Mesendoderm (in vitro differentiated cells): ENCODE measurements around the gene SCFD2.

ENCODE experiments used
- DNase-seq: peaks from one replicate; pipeline ENCODE4 v3.0.0; 2013
- H2AK5ac ChIP-seq: 2 replicates; pipeline ENCODE4 v1.6.1; 2013; ENCODE audit warnings: low read length, inconsistent platforms
- H2BK120ac ChIP-seq: 2 replicates; pipeline ENCODE4 v1.6.1; 2013; ENCODE audit warnings: low read depth, mild to moderate bottlenecking, low read length, moderate library complexity, mixed read lengths
- H2BK15ac ChIP-seq: replicated peaks from 2 replicates; pipeline ENCODE4 v1.6.1; 2013; ENCODE audit warnings: low read depth, mild to moderate bottlenecking, moderate library complexity
- H2BK5ac ChIP-seq: 2 replicates; pipeline ENCODE4 v1.6.1; 2013; ENCODE audit warnings: low read length, inconsistent platforms
- H3K18ac ChIP-seq: 2 replicates; pipeline ENCODE4 v1.6.1; 2013; ENCODE audit warnings: mild to moderate bottlenecking, low read length, mixed read lengths
- H3K23ac ChIP-seq: one replicate; pipeline ENCODE4 v1.6.1; 2013; ENCODE audit warnings: low read length
- H3K27ac ChIP-seq: 2 replicates; pipeline ENCODE4 v1.5.1; 2013; ENCODE audit warnings: low read depth, mild to moderate bottlenecking, inconsistent platforms, low read length, moderate library complexity
- H3K27me3 ChIP-seq: 2 replicates; pipeline ENCODE4 v1.6.1; 2013; ENCODE audit warnings: low read length, control low read depth, mild to moderate bottlenecking, inconsistent platforms; ENCODE audit not compliant: insufficient read depth, poor library complexity
- H3K36me3 ChIP-seq: 2 replicates; pipeline ENCODE4 v1.6.1; 2013; ENCODE audit warnings: low read length, inconsistent platforms; ENCODE audit not compliant: control insufficient read depth, insufficient read depth
- H3K4ac ChIP-seq: one replicate; pipeline ENCODE4 v1.6.1; 2013; ENCODE audit warnings: low read depth, mild to moderate bottlenecking, low read length, moderate library complexity
- H3K4me1 ChIP-seq: 2 replicates; pipeline ENCODE4 v1.6.1; 2013; ENCODE audit warnings: low read depth, low read length, inconsistent platforms; ENCODE audit not compliant: control insufficient read depth
- H3K4me2 ChIP-seq: 2 replicates; pipeline ENCODE4 v1.6.1; 2013; ENCODE audit warnings: low read length
- H3K4me3 ChIP-seq: 2 replicates; pipeline ENCODE4 v1.5.1; 2013; ENCODE audit warnings: mild to moderate bottlenecking, low read length
- H3K56ac ChIP-seq: one replicate; pipeline ENCODE4 v1.6.1; 2013; ENCODE audit warnings: low read length
- H3K79me1 ChIP-seq: 2 replicates; pipeline ENCODE4 v1.6.1; 2013; ENCODE audit warnings: low read length, inconsistent platforms
- H3K79me2 ChIP-seq: 2 replicates; pipeline ENCODE4 v1.6.1; 2013; ENCODE audit warnings: mild to moderate bottlenecking, low read length; ENCODE audit not compliant: control insufficient read depth, insufficient read depth
- H3K9ac ChIP-seq: 2 replicates; pipeline ENCODE4 v1.6.1; 2013; ENCODE audit warnings: low read length, inconsistent platforms
- H4K5ac ChIP-seq: one replicate; pipeline ENCODE4 v1.6.1; 2013; ENCODE audit warnings: low read length
- H4K8ac ChIP-seq: one replicate; pipeline ENCODE4 v1.6.1; 2013; ENCODE audit warnings: low read depth, mild to moderate bottlenecking, control low read depth, low read length, moderate library complexity
- WGBS: extraction: QIAGEN DNeasy Blood & Tissue Kit; methylation state at CpG from one replicate; pipeline ENCODE4 v1.1.7; 2013; ENCODE audit warnings: low lambda C conversion rate, missing lambda C conversion rate; ENCODE audit not compliant: insufficient coverage; ENCODE audit errors: extremely low coverage; 5-methylcytosine and 5-hydroxymethylcytosine counted together

SCFD2 gene

DNA sequence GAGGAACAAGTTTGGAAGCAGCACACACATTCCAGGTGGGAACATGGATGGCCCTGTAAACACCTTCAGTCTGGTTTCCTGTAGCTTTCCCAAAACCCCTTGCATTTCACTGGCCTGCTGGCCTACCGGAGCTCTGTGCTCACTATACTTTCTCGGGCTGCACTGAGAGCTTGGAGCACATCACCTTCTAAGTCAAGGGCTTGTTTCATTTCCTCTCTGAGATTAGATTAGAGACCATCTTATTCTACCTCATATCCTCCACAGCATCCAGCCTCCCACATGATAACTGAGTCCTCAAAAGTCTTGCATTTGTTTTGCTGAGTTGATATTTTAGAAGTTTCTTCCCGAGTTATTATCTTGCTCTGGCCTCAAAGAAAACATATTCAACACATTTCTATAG lies 356.0 kb downstream of the SCFD2 start:
- Histone ChIP-seq H3K27ac (no peak overlapping the region), H4K8ac (no peak overlapping the region), H3K9ac (no peak overlapping the region), H3K4me3 (no peak overlapping the region), H3K36me3 (no peaks in the 10 kb centered on the region), H2BK120ac (no peak overlapping the region), H3K23ac (no peak overlapping the region), H3K4ac (no peak overlapping the region), H3K18ac (no peak overlapping the region), H3K27me3 (no peaks in the 10 kb centered on the region), H3K79me2 (no peaks in the 10 kb centered on the region), H2BK15ac (no peak overlapping the region), H3K56ac (no peak overlapping the region), H2AK5ac (no peak overlapping the region), H3K4me1 (no peaks in the 10 kb centered on the region), H3K79me1 (no peaks in the 10 kb centered on the region), H4K5ac (no peak overlapping the region), H3K4me2 (no peak overlapping the region), H2BK5ac (no peak overlapping the region)
- DNase-seq, result no peak
- no CpG with 5 or more reads among the region's 3 CpGs for WGBS

GRCh38 chr4:53007024-53007423 lies 358.8 kb downstream of the SCFD2 start:
- no peak overlapping the region for H2AK5ac ChIP-seq
- WGBS, result no CpG with 5 or more reads among the region's 4 CpGs
- no peaks in the 10 kb centered on the region for H3K79me1 ChIP-seq
- no peaks in the 10 kb centered on the region for H3K4me1 ChIP-seq
- H3K18ac ChIP-seq, result no peak overlapping the region
- H3K36me3 ChIP-seq, result no peaks in the 10 kb centered on the region
- DNase-seq, result no peak
- H2BK120ac ChIP-seq, result no peak overlapping the region
- H3K27me3 ChIP-seq, result no peaks in the 10 kb centered on the region
- H2BK15ac ChIP-seq, result no peak overlapping the region
- H3K79me2 ChIP-seq, result no peaks in the 10 kb centered on the region
- H3K4ac ChIP-seq, result no peak overlapping the region
- no peak overlapping the region for H3K9ac ChIP-seq
- no peak overlapping the region for H3K23ac ChIP-seq
- no peak overlapping the region for H4K5ac ChIP-seq
- H4K8ac ChIP-seq, result no peak overlapping the region
- H3K27ac ChIP-seq, result no peak overlapping the region
- H3K56ac ChIP-seq, result no peak overlapping the region
- no peak overlapping the region for H3K4me2 ChIP-seq
- no peak overlapping the region for H3K4me3 ChIP-seq
- no peak overlapping the region for H2BK5ac ChIP-seq

DNA sequence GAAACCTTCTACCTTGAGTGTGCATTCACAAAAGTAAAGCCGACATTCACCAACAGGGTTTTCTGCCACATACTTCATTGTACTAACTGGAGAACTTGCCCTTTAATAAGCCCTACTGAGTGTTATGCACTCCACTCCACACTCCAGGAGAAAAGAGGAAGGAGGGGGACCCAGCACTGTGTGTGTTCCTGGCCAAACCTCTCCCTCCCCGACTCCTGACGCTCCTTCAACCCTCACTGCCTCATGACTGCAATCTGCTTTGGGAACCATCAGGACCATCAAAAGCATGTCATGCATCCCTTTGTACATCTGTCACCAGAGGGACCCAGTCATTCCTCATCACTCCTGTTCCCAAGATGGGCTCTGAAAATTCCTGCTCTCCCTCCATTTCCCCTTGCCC lies 360.1 kb downstream of the SCFD2 start:
- Histone ChIP-seq H3K4me2 (no peak overlapping the region), H3K18ac (no peak overlapping the region), H3K4ac (no peak overlapping the region), H3K27me3 (no peaks in the 10 kb centered on the region), H3K4me3 (no peak overlapping the region), H3K79me2 (no peaks in the 10 kb centered on the region), H3K9ac (no peak overlapping the region), H3K4me1 (no peaks in the 10 kb centered on the region), H3K27ac (no peak overlapping the region), H3K23ac (no peak overlapping the region), H3K56ac (no peak overlapping the region), H4K8ac (peak overlapping the region; percentile 2), H4K5ac (no peak overlapping the region), H2BK120ac (no peak overlapping the region), H3K36me3 (no peaks in the 10 kb centered on the region), H2BK15ac (no peak overlapping the region), H2BK5ac (no peak overlapping the region), H3K79me1 (no peaks in the 10 kb centered on the region), H2AK5ac (no peak overlapping the region)
- WGBS, result no CpG with 5 or more reads among the region's 3 CpGs
- DNase-seq, result no peak

DNA sequence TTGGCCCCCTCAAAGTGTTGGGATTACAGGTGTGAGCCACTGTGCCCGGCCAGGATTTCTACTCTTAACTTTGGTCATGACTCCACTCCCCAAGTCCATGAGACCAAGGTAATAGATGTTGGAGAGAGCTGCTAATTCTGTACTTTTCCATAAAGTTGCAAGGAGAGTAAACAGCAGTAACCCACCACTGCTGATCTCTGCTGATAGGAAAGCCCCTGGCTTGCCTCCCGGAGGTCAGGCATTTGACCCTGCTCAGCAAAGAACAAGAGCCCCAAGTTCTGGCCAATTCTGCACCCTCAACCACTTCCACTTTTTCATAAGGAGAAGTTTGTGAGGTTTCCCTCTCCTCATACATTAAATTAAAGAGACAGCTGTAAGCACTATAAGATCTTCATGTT lies 360.7 kb downstream of the SCFD2 start:
- DNase-seq, result no peak
- Histone ChIP-seq H3K4me3 (no peak overlapping the region), H3K4me1 (no peaks in the 10 kb centered on the region), H2BK5ac (no peak overlapping the region), H2BK15ac (no peak overlapping the region), H4K8ac (no peak overlapping the region), H3K79me2 (no peaks in the 10 kb centered on the region), H3K56ac (no peak overlapping the region), H3K79me1 (no peaks in the 10 kb centered on the region), H3K27me3 (no peaks in the 10 kb centered on the region), H3K23ac (no peak overlapping the region), H4K5ac (no peak overlapping the region), H3K27ac (no peak overlapping the region), H3K9ac (no peak overlapping the region), H2AK5ac (no peak overlapping the region), H3K36me3 (no peaks in the 10 kb centered on the region), H3K18ac (no peak overlapping the region), H3K4me2 (no peak overlapping the region), H2BK120ac (no peak overlapping the region), H3K4ac (no peak overlapping the region)
- no CpG with 5 or more reads among the region's 2 CpGs for WGBS

DNA sequence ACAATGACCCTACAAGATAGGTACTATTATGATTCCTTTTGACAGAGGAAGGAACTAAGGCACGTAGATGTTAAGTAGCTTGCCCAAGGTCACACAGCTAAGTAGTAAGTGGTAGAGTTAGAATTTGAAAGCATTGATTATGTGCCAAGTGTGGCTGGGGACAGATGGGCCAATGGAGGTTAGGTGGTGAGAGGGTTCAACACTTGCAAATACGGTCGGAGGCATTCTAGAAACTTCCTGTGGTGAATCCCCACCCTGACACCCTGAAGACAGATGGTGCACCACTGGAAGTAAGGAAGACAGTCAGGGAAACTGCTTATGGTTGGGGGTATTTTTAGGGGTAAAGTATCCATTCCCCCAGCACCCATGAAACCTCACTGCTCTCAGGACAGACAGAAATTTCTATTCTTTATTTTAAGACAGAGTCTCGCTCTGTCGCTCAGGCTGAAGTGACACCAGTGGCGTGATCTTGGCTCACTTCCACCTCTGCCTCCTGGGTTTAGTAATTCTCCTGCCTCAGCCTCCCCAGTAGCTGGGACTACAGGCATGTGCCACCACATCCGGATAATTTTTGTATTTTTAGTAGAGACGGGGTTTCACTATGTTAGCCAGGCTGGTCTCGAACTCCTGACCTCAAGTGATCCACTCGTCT lies 361.2 kb downstream of the SCFD2 start:
- no peak overlapping the region for H2BK15ac ChIP-seq
- no peak for DNase-seq
- WGBS, result no CpG with 5 or more reads among the region's 10 CpGs
- H3K9ac ChIP-seq, result no peak overlapping the region
- no peaks in the 10 kb centered on the region for H3K36me3 ChIP-seq
- H3K4ac ChIP-seq, result no peak overlapping the region
- no peaks in the 10 kb centered on the region for H3K79me1 ChIP-seq
- no peak overlapping the region for H2AK5ac ChIP-seq
- no peaks in the 10 kb centered on the region for H3K27me3 ChIP-seq
- no peak overlapping the region for H3K56ac ChIP-seq
- H3K23ac ChIP-seq, result no peak overlapping the region
- H3K27ac ChIP-seq, result no peak overlapping the region
- no peaks in the 10 kb centered on the region for H3K4me1 ChIP-seq
- H4K8ac ChIP-seq, result no peak overlapping the region
- no peak overlapping the region for H4K5ac ChIP-seq
- H2BK120ac ChIP-seq, result no peak overlapping the region
- no peak overlapping the region for H3K4me2 ChIP-seq
- no peak overlapping the region for H2BK5ac ChIP-seq
- H3K18ac ChIP-seq, result no peak overlapping the region
- H3K4me3 ChIP-seq, result no peak overlapping the region
- no peaks in the 10 kb centered on the region for H3K79me2 ChIP-seq

- H3K4ac ChIP-seq, result no peak overlapping the region
- H3K4me3 ChIP-seq, result no peak overlapping the region
- H3K56ac ChIP-seq, result no peak overlapping the region
- H3K27ac ChIP-seq, result no peak overlapping the region
- no peaks in the 10 kb centered on the region for H3K27me3 ChIP-seq
- no peak overlapping the region for H4K8ac ChIP-seq
- no peak overlapping the region for H3K9ac ChIP-seq
- no peak for DNase-seq
- H3K4me1 ChIP-seq, result no peaks in the 10 kb centered on the region
- H2BK120ac ChIP-seq, result no peak overlapping the region
- H3K18ac ChIP-seq, result no peak overlapping the region
- H2AK5ac ChIP-seq, result no peak overlapping the region
- no peaks in the 10 kb centered on the region for H3K79me2 ChIP-seq
- no peak overlapping the region for H2BK5ac ChIP-seq
- no peak overlapping the region for H3K23ac ChIP-seq
- H3K36me3 ChIP-seq, result no peaks in the 10 kb centered on the region
- no peak overlapping the region for H4K5ac ChIP-seq
- no peak overlapping the region for H3K4me2 ChIP-seq
- H3K79me1 ChIP-seq, result no peaks in the 10 kb centered on the region
- no peak overlapping the region for H2BK15ac ChIP-seq
- WGBS, result no CpG with 5 or more reads among the region's 3 CpGs
Measured at GRCh38 chr4:53003959-53004358, 361.9 kb downstream of the SCFD2 start.
